ENCODE data around the gene FOXP1.

Gene FOXP1

DNA sequence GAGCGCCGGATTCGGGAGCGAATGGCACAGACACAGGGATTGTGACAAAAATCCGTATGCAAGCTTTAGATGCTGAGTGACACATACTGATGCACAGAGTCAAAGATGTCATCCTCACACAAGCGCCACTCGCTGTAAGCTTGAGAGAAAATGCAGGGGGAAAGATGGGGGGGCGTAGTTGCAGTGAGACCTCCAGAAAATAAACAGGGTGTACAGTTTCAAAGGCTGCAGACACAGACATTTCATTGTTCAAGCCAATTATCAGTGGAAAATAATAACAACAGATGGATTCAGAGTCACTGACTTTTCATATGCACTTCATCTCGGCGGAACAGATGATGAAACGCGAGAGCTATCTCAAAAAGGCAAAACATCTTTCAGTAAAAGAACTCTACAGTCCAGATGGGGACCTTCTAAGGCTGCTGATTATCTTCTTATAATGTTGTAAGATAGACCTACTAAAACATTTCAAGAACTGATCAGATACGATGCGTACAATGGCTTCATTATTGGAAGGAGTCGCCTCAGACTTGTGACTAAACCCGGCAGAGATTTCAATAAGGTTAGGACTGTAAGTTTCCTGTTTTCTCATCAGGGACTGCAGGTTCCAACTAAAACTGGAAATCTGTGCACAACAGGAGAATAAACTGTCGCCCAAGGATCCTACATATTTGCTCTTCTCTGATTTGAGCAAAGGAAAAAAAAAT, 275.4 kb downstream of the FOXP1 start:
- no peak for DNase-seq (ENCODE audit: low spot score)

DNA sequence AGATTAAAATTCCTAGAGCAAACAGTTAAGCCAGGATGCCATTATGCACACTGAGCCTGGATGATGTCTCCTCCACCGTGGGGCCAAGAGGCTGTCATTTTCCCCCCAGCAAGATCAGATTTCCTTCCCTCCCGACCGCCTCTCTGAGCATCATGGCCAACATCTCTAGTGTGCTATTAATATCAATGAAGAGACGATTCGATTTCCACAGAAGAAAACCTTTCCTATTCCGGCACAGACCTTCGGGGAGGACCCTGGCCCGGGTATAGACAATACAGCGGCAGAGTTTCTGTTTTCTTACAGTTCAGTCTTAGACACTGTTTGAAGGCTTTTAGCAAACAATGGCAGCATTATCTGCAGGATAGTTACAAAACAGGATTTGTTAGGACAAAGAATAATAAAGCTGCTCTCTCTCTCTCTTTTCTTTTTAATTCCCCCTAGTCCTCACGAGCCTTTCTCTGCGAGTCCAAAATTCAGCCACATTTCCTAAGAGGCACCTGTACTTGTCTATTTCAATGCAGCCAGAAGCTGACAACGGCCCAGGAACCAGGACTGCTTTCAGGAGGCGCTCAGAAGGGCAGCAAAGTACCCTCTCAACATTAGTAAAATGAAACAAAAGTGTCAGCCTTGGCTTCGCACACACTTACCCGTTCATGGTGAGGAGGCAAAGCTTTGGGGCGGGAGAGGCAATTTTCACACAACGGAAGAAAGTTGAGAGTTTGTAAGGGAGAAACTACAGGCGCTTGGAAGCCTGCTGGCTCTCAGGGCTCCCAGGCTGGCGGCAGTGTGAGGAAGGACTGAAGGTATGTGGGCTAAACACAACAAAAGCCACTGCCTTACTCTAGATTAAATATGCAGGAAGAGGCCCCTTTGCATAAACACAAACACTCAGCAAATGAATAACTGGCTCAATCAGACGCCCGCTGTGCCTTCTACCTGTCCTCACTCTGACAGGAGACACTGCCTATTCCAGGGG, 278.0 kb downstream of the FOXP1 start:
- DNase-seq (ENCODE audit: low spot score) = peak; percentile 57

DNA sequence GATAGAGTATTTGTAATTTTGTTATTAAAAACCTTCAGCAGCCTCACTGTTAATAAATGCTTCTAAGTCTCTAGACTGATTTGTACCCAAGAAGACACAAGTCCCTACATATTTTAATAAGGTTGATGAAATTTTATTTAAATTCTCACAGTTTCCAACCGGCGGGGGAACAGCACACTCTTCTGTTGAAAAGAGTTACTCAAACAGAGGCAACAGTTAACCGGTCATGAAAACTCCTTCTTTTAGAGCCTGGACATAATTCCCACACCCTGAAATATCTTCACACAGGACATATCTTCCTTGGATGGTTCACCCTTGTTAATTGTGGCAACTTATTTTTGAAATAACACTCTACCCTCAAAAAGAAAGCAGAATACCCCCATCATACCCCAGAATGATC, 278.8 kb downstream of the FOXP1 start:
- DNase-seq (ENCODE audit: low spot score) = no peak

DNA sequence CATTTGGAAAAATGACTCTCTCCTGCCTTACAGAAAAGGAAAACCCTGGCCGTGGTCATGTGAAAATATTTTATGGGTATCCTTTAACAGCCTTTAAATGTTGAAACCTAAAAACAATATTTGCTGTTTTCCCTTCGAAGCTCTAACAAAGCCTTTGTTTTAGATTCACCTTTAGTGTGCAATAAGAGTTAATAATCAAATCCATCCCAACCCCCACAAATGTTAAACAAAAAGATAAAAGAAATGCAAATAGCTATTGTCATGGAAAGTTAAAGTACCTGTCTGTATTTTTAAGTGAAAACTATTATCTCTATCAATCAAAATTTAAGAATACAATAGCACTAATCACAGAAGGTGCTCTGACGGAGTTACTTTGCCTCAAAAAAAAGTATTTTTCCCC, 279.3 kb downstream of the FOXP1 start:
- no peak for DNase-seq (ENCODE audit: low spot score)

DNA sequence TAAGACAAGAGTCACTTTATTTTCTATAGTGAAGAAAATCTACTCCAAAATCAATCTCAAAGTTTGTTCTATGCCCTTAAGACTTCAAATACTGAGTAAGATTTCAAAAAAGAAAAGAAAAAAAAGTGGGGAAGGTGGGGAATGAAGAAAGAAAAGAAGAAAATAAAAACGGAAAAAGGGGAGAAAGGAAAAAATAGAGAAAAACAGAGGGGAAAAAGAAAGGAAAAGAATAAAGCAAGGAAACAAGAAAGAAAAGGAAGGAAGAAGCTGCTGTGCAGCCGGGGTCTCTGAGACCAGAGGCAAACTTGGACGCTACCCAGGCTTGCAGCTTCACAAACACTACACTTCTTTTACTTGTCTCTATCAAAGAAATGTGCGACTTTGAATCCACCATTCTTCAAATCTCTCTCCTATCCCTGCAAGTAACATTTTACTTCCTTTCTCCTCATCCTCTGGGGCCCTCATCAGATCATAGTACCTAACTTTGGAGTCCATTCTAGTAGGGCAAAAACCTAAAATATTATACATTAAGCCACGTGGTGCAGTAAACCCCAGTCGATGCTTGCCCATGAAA, 279.8 kb downstream of the FOXP1 start:
- no peak for DNase-seq (ENCODE audit: low spot score)

DNA sequence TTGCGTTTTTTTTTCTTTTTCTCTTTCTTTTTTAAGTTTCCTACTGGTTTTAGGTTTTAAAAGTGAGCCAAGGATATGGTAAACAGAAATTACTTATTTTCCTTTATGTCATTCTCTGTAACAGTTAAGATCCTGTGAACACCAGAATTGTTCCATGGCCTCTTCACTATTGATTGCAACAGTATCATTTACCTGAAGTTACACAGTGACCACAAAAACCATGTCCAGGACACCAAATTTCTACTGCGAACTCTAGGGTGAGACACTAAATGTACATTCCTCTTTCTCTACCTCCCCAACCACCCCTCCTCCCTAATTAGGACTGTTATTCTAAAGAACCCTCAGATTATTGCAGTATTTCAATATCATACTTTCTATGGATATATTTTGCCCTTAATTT, 280.9 kb downstream of the FOXP1 start:
- DNase-seq (ENCODE audit: low spot score) = no peak

DNA sequence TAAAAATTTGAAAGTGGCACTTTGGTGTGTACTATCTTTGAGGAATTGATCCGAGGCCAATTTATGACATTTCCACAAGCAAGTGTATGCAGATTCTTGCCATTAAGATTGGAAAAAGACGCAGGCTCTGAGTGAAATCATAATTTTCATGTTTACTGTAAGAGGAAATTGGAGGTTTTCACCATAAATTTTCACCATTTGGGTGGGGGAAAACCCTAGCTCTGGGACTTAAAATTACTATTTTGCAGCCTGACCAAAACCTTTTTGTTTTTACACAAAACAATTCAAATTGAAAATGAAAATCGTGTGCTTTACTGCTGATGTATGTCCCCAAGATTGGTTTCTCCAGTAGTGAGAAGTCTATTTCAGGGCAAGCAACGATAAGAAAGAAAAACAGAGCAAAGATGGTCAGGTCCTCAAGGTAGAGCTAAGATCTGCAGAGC, 282.6 kb downstream of the FOXP1 start:
- DNase-seq (ENCODE audit: low spot score) = no peak

DNA sequence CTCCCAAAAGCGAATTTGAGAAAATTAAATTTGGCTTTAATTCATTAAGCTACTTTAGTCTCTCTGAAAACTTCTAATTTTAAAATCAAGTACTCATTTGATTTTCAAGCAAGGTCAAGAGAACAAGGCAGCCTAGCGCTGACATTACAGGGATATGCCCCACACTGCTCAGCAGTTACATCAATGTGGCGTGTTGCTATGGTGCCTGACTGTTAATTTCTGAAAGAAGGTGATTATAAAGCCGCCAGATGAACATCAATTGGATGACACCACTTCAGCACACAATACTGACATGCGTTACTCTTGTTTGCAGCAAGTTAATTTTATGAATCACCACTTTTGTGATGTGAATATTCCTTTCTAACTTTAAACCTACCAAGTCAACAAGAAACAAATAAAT, 284.4 kb downstream of the FOXP1 start:
- DNase-seq (ENCODE audit: low spot score) = no peak

DNA sequence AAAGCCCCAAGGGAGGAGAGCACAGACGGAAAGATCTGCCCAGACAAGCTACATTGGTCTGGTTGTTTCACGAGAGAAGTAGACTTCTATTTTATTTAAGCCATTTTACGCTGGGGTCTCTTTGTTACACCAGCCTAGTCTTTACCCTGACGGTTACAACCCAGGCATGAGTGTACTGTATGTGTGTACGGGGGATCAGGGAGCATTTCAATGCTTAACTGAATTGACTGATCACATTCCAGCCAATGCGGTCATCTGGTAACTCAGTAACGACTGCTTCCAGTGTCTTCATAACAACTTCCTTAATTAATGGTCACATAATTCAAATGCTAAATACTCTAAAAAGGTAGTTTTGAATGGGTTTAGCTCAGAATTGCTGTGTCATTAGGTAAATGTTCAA, 288.6 kb downstream of the FOXP1 start:
- no peak for DNase-seq (ENCODE audit: low spot score)

DNA sequence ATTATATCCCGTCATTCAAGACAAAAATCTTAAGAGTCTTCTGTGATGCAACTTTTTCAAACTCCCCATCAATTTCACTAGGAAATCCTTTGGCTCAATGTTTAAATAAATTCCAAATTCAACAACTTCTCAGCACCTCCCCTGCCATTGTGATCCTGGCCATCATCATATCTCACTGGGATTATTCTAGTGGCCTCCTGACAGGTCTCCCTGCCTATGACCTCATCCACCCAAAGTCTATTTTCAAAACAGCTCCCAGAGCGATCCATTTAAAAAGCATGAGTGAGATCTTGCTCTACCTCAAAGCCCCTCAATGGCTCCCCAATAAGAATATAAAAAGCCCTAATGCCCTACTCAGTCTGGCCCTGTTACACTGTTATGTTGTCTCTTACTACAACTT, 293.2 kb downstream of the FOXP1 start:
- no peak for DNase-seq (ENCODE audit: low spot score)

DNA sequence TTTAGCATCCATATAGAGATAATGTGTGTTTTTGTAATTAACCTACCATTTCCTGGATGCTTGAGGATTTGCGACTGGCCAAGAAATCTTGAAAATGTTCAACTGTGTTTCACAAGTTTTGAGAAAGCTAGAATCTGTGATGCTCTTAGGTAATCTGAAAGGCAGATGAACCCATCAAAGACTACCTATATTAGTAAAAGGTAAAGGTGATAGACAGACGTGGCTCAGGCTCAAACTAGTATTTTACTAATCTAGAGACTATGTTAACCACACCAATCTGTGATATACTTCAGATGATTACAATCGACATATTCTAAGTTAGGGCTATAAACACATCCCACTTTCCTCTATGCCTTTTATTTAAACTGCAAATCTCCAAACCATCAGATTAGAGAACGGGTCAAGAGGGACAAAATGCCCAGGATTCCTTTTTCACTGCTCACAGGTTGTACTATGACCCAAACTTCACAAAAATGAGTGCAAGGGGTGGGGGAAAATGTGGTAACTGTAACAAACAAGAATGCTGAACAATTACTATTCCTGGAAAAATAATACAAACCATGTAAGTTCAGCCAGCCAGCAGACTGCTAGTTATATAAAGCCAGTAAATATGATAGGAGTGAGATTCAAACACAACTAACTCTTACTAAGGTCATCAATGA, 295.1 kb downstream of the FOXP1 start:
- DNase-seq (ENCODE audit: low spot score) = no peak

DNA sequence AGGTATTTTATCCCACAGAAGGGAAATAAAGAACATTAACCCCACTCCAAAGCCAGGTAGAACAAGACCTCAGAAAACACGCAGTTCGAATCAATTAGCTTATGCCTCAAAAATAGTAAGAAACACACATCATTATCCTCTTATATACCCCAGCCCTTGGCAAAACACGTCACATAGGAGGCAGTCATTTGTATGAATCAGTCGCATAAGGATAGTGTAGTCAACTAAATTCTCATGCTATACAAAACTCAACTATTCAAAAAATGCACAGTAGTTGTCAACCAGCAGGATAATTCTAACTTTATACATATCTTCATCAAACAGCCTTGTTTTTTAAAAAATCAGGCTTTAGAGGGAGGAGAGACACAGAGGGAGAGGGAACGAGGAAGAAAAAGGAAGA, 298.4 kb downstream of the FOXP1 start:
- DNase-seq (ENCODE audit: low spot score) = no peak

DNA sequence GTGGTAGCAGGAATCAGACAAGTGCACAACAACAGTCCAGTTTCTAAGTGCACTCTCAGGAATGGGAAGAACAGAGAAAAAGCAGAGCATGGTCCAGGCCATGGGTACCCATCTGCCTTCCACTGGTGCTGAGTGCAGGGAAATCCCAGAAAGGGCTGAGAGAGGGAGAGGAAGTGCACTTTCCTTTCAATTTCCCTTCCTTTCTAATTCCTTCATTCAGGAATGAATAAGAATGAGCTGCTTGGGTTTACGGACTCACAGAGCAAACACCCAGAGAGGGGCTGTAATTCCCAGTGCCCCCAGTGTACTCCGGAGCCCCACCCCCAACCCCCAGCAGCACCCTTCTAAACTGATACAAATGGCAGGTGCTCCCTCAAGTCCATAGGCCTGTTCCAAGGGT, 300.6 kb downstream of the FOXP1 start:
- DNase-seq (ENCODE audit: low spot score) = peak; percentile 17

DNA sequence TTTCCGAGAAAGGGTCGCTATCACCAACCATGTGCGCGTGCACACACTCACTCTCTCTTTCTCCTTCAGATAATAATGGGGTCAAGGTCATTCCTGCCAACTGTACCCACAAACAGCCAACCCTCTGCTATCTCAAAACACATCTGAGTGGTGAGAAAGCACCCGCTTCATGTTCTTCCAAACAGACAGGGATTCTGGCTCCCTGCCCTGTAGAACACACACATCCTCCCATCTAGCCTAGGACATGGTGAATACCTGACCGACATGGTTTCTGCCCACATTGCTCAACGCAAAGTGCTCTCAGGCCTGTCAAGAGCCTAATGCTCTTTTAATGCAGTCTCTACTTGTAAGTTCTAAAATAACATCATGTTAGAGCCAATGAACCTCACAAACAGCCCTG, 302.2 kb downstream of the FOXP1 start:
- no peak for DNase-seq (ENCODE audit: low spot score)

DNA sequence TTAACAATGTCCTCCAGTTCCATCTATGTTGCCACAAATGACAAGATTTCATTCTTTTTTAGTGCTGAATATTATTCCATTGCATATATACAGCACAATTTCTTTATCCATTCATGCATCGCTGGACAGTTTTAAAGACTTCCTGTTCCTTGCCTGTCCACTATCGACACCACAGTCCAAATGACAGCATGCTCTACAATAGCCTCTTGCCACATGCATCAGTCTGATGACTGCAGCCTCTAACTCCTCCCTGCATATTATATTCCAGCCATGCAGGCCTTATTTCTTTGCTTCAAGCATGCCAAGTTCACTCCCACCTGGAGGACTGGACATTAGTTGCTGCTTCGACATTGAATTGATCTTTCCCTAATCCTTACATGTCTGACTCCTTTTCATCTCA, 306.2 kb downstream of the FOXP1 start:
- no peak for DNase-seq (ENCODE audit: low spot score)

DNA sequence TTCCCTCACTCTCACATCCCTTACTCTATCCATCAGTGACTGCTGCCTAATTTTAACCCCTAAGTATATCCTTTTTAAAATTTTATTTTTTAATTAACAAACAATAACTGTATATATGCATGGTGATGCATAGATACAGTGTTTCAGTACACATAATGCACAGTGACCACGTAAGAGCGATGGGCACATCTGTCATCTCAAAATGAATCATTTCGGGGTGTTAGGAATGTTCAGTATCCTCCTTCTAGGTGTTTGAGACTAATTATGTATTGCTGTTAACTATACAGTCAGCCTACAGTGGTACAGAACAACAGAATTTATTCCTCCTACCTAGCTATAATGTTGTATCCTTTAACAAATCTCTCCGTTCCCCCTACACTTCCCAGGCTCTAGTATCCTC, 307.0 kb downstream of the FOXP1 start:
- DNase-seq (ENCODE audit: low spot score) = no peak

DNA sequence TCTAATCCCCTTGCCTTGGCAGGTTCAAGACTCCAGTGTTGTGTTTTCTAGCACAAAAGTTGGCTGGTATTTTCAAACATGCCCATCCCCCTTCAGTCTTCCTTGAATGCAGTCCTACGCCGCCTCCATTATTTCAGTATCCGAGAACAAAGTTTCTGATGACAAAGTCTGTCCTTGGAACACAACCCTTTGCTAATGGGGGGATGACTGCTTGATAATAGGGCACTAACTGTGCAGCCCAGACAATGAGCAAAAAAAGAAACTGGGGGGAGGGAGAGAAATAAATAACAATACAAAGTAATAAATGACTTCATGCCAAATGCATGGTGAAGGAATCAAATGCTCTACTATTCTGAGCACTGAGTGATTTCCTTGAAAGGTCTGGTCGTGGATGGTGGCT, 310.1 kb downstream of the FOXP1 start:
- no peak for DNase-seq (ENCODE audit: low spot score)

DNA sequence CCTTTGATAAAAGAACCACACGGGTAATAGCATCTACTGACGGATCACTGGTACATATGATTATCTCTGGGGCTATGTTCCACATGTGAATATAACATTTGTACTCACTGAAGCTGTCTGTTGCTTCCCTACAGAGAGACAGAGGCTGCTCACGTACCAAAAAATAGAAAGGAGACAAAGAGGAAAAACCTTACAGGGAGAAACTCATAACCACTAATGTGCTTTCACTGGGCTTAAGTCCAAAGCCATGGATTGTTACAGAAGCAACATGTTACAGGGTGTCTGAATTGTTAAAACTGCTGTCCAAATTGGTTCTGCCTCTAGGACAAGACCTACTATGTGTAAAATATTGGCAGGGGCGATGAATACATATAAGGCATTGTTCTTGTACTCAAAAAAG, 311.9 kb downstream of the FOXP1 start:
- no peak for DNase-seq (ENCODE audit: low spot score)

DNA sequence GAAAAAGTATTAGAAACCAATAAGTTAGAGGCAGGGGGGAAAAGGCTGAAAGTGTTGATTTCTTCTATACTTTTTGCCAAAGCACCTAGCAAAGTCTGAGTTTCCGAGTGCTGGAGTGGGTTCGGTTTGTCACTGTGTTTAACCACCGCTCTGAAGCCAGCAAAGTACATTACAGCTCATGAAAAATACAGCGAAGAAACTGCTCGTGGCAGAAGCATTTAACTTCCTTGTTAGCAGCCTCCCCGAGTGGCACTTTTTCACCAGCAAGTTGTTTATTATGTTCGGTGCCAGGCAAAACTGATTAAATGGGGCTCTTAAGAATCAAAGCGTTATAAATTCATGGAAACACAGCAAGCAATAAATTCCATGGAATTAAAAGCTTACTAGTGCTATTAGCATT, 313.6 kb downstream of the FOXP1 start:
- DNase-seq (ENCODE audit: low spot score) = no peak

DNA sequence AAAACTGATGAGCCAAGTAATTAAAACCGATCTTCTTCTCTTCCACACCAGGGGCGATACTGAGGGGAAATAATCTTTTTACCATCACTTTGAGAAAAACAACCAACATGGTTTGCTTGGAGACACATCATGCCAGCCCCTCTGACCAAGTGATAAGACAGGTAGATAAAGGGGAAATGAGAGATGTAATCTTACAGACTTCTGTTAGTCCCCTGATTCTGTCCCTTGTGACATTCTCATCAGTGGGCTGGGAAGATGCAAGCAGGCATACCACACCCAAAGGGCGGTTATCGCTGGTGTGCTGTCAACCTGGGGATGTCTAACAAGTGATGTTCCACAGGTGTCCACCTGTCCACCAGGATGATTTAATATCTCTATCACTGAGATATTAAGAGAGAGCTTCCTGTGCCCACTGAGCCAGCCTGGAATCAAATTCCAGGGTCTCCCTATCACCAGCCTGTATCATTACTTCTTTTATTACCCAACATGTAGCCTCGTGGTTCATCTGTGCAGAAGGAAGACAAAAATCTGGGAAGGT, 315.0 kb downstream of the FOXP1 start:
- no peak for DNase-seq (ENCODE audit: low spot score)

DNA sequence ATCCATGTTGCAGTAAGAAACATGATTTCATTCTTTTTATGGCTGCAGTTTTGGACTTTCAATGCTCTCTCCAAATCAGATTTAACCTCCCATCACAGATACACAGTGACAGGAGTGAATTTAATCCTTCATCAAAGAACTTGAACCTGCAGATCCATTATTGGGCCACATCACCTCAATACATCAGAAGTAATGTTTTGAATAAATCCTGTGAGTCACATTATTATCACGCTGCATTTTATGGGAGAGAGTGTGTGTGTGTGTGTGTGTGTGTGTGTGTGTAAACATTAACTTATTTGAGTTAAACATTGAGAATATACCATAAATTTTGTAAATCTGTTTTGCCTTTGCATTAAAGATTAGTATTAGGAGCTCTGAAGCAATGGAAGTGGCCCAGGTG, 316.7 kb downstream of the FOXP1 start:
- DNase-seq (ENCODE audit: low spot score) = no peak

DNA sequence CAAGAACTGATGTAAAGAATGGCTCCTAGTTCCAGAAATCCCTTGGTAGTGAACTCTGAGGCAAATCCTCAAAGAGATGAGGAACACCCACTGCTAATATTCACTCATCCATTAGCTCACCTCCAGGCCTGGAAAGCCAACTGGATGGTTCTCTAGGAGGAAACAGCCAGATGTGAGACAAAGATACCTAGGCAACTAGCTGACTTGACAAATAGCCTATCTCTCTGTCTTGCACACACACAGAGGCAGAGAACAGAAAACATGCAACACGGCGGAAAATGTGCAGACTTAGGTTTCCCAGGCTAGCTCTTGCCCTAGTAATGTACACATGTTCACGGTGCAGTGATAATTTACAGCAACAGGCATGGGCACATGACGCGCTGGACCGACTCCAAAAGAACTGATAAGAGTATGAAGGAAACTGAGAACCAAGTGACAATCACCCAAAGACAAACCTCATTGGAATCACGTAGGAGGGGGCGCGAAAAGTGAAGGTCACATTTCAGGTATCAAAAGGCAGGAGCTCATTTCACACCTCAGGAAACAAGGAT, 318.1 kb downstream of the FOXP1 start:
- no peak for DNase-seq (ENCODE audit: low spot score)
